GM19099 (cell line): ENCODE results near the gene SLC44A5.

Source experiments
- POLR2A ChIP-seq: IDR thresholded peaks from 3 replicates; pipeline ENCODE4 v1.6.1; 2011; ENCODE audit warnings: low read depth; ENCODE audit not compliant: insufficient read length; ENCODE audit errors: extremely low read depth

The SLC44A5 gene

DNA sequence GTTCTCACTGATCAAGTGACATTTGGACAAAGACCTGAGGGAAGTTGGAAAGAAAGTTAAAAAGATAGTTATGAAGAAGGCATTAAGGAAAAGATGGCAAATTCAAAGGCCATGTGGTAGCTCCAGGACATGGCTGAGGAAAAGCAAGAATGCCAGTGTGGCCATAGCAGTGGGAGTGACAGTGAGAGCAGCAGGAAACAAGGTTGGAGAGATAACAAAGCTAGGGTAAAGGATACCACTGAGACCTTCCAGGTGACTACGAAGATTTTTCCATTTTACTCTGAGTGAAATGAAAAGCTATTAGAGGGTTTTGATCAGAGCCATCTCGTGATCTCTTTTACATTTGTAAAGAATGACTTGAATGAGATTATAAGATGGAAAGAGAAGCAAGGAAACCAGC lies 170.6 kb downstream of the SLC44A5 start:
- no peak for TF ChIP-seq POLR2A

DNA sequence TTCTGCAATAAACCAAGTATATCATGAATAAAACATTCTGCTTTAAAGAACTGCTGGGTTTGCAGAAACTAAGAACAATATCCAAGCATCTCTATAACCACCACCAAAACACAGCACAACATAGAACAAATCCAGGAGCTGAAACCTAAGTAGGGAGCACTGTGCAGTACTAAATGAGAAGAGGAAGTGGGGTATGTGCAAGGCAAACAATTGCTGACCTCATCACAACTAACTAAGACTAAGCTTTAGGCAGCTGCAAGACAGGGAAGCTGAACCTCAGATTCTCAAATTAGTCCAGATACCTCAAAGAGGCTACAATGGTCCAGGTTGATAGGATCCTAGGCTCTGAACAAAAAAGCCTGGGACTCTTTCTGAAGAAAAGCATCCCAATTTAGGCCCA lies 172.6 kb downstream of the SLC44A5 start:
- TF ChIP-seq POLR2A: no peak

DNA sequence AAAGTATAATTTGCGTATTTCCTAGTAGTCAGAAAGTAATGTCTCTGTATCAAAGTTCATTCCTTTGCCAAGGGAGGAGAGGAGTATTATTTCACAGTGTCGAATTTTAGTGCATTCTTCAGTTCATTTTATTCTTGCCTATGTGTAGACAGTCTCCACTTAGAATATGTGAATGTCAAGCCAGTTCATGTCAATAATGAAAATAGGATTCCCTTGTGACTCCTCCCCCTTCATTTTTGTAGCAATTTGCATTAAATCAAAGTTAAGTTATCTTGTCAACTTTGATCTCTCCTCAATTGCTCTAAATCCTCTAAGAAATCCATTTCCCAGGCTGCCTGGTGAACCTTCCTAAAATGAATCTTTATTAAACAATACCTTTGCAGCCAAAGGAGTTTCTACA lies 179.1 kb downstream of the SLC44A5 start:
- no peak for TF ChIP-seq POLR2A

DNA sequence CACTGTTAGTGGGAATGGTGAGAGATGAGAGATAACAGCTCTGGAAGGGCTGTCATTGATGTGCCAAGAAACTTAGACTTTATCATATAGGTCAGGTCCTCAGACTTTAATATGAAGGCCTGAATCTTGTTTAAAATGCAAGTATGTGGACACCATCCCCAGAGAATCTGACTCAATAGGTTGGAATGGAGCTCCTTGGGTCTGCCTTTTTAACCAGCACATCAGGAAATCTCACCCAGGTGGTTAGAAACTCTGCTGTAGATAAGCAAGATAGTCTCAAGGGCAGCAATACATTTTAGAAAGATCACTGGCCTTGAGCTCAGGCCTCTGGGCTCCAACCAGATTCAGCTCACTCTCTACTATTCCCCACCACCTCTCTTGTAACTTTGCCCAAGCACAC lies 180.4 kb downstream of the SLC44A5 start:
- no peak for TF ChIP-seq POLR2A

DNA sequence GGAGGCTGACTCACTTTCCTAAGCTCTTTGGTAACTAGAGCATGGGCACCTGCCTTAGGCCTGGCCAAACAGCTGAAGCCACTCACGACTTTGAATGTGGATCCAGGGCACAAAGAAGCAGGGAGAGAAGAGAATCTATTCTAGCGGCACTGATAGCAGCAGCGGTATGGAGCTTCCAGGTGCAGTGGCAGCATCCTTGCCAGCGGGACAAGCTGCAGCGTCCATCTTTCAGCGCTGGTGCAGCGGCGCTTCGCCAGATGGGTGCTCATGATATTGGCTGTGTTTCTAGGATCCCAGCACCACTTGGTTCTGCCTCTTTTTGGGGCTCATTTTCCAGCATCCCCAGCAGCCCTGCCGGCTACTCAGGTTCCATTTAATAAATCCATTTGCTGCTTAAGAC lies 184.2 kb downstream of the SLC44A5 start:
- TF ChIP-seq POLR2A: no peak

DNA sequence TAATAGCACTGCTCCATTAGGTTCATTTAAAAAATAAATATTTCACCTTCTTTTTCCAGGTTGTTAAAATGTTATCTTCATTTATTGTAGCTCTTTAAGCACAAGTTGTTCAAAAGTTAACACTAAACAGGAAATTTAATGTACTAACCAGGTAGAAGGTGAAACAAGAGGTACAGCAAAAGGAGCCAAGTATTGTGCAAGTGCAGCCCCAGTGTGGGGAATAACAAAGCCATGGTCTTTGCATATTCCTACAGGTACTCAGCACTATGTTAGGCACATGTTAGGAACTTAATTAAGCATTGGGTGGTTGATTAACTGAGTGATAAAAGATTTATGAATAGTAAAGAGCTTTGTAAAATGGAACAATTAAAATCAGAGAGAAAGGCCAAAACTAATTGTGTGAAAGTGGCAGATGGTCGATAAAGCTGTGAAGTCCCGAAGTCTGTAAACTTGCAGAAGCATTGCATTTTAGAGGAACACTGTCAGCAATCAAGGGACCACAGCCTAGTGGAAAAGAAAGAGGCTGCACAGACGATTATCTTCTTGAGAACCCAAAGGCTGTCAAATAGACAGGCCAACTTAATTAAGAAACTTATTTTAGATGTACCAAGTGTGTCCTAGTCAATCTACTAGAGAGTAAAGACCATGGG lies 185.8 kb downstream of the SLC44A5 start:
- TF ChIP-seq POLR2A: no peak

DNA sequence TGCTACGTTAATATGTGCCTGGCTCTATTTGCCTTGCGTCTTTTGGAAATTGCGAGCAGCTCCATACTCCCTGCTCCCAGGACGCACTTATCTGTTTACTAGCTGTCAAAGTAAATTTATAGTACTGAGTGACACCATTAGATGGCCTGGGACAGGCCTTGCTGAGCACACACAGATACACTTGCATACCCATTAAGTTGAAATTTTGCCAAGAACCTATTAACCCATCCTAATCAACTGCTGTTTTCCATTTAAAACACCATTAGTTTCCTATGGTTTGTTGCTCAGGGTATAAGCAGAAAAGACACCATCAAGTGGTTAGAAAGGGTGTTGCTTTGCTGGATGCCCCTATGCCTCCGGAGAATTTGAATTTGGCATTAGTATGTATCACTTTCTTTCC lies 187.3 kb downstream of the SLC44A5 start:
- no peak for TF ChIP-seq POLR2A

DNA sequence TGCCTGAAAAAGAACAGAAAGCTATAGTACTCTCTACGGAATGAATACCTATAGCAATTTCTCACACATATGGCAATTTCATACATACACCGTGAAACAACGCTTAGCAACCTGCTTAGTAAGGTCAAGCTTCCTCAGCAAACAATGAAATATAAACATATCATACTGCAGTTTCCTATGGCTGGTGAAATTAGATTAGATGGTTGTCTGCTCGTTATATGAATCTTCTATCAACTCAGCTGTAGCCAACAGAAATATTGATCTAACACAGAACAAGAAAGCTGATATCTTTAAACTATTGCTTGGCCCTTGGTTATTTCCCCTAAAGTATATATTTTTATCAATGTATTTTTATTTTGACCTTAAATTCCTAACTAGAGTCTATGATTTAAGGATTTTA lies 187.8 kb downstream of the SLC44A5 start:
- no peak for TF ChIP-seq POLR2A

DNA sequence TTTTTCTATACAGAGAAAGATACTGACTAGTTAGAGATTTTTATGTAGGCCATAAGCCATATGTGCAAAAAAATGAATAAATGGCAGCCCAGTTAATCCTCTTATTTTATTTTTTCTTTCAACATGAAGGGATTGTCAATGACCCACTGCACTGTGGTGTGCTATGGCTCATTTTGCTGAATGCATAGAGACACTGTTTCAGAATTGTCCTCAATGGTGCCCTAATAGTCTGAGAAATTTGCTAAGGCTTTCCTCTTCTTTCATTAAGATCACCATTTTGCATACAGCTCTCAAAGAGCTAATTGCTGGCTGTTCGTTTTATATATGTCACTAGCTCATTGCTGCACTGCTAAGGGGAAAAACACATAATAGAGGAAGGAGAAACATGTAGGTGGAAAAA lies 189.5 kb downstream of the SLC44A5 start:
- TF ChIP-seq POLR2A: no peak

DNA sequence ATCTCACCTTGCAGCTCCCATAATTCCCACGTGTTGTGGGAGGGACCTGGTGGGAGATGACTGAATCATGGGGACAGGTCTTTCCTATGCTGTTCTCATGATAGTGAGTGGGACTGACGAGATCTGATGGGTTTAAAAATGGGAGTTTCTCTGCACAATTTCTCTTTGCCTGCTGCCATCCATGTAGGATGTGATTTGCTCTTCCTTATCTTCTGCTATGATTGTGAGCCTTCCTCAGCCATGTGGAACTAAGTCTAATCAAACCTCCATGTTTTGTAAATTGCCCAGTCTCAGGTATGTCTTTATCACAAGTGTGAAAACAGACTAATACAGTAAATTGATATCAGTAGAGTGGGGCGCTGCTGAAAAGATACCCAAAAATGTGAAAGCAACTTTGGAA lies 195.7 kb downstream of the SLC44A5 start:
- TF ChIP-seq POLR2A: no peak

DNA sequence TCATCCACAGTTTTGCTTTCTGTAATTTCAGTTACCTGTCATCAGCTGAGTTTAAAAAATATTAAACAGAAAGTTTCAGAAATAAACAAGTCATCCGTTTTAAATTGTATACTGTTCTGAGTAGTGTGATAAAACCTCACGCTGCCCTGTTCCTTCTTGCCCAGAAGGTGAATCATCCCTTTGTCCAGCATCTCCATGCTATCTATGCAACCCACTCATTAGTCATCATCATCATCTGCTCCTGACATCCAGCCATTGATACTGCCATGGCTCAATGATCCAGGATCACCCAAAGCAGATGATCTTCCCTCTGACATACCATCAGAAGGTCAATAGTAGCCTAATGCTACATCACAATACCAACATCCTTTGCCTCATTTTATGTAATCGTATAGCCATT lies 198.3 kb downstream of the SLC44A5 start:
- no peak for TF ChIP-seq POLR2A

DNA sequence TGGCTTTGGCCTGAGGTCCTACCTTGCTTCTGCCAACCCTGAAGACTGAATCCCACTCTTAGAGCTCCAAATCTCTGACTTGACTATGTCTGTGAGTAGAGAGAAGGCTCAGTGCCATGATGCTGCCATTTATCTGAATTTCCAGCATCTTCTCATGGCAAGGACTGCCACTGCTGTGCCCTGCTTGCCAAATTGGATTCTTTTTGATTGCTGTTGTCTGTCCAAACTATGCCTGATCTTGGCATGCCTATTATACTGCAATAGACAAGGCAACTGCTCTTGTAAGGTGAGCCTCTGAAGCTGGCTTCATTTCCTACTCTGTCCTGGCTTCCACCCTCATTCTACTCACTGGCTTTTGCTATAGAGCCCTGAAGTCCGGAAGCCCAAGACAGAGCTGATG lies 210.2 kb downstream of the SLC44A5 start:
- no peak for TF ChIP-seq POLR2A

DNA sequence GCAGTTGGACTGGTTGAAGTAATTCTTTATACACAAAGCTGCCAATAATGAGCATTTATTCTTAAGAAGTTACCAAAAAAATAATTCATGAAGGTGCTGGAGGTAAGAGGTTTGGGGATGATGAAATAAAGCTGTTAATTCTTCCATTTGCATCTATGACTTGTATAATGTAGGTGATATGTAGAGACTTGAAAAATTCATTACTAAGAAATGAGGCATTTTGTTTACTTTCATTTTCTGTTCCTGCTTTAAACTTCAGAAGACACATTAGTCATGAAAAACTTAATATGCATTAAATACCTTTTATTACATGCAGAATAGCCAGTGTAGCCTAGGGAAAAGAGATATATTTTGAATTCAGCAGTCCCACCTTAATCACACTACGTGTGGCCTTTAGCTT lies 214.2 kb downstream of the SLC44A5 start:
- no peak for TF ChIP-seq POLR2A

DNA sequence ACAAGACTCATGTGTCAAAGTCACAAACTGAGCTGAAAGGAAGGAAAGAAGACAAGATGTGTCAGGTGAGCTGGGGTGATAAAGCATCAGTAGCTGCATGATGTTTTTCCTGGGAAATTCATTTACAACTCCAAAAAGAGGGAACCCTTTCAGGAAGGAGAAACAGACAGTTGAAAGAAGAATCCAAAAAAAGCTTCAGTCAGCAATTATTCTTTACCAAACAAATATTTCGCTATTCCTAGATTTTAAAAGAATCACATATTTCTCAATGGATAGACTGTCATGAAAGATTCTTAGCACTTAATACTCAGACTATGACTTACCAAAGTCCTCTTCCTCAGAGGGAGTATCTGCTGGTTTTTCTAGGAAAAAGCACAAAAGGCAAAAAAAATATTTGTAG lies 214.7 kb downstream of the SLC44A5 start:
- no peak for TF ChIP-seq POLR2A

DNA sequence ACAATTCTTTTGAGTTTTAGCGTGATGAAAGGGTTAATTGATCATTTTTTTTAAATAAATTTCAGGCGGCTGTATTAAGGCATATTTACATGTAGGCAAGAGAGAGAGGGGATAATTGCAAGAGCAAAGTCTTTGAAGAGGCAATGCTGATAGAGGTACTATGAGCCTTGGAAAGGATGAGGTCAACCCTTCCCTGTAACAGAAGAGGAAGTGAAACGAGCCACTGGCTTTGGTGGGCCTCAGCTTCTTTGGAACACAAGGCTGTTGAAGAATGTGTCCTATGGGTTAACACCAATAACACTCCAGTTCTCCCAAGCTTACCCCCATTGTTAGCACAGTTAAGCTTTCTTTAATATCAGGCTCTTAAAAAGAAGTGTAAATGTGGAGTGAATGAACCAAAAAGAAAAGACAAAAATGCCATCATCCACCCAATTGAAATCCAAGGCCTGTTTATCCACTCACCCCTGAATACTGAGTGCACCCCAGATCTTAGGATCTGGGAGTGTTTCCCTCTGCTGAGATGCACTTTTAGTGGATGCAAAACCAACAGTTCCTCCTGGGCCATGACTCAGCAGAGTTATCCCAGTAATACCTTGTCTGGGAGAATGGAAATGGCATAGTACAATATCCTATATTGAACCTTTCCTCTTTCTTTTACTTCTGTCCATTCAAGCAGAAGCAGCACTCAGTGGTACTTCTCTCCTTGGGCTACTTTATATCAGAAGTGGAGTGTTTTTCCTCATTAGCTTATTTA lies 216.4 kb downstream of the SLC44A5 start:
- TF ChIP-seq POLR2A: no peak

DNA sequence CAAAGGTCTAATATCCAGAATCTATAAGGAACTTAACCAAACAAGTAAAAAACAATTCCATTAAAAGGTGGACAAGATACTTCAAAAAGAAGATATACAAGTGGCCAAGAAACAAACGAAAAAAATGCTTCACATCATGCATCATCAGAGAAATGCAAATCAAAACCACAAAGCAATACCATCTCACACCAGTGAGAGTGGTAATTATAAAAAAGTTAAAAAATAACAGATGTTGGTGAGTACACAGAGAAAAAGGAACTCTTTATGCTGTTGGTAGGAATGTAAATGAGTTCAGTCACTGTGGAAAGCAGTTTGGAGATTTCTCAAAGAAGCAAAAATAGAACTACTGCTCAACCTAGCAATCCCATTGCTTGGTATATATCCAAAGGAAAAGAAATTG lies 218.6 kb downstream of the SLC44A5 start:
- no peak for TF ChIP-seq POLR2A
